C1 segment of cervical spinal cord (tissue), 14 donors: ENCODE results near the gene SYT7.
A peak's percentile ranks its signal among the peaks of the same experiment; 100 is the strongest.

Experiments
- DNase-seq, 14 donors: peaks; one replicate each; lab custom pipeline; 2025; lab: John Stamatoyannopoulos, UW

Gene SYT7

GRCh38 chr11:61554172-61554988, 26.5 kb downstream of the SYT7 start:
- no peak for DNase-seq

GRCh38 chr11:61553373-61554171, 27.3 kb downstream of the SYT7 start:
- peak in 1 of 14 donors; percentile 13 for DNase-seq

- peak in 1 of 14 donors; percentile 73 for DNase-seq
Measured at GRCh38 chr11:61552108-61552635, 28.7 kb downstream of the SYT7 start.

GRCh38 chr11:61551634-61552033, 29.2 kb downstream of the SYT7 start:
- DNase-seq: peak in 5 of 14 donors; percentile 18 to 94 (median 48)

- DNase-seq: no peak
Measured at GRCh38 chr11:61550665-61551227, 30.1 kb downstream of the SYT7 start.

GRCh38 chr11:61549662-61550568, 31.0 kb downstream of the SYT7 start:
- peak in 9 of 14 donors; percentile 12 to 82 (median 43) for DNase-seq

- DNase-seq: peak in 2 of 14 donors; percentile 28 to 75
Measured at GRCh38 chr11:61549177-61549576, 31.7 kb downstream of the SYT7 start.

- DNase-seq: no peak
Measured at GRCh38 chr11:61547246-61547645, 33.6 kb downstream of the SYT7 start.

GRCh38 chr11:61546663-61547062, 34.2 kb downstream of the SYT7 start:
- DNase-seq: no peak

GRCh38 chr11:61545921-61546320, 35.0 kb downstream of the SYT7 start:
- no peak for DNase-seq

- no peak for DNase-seq
Measured at GRCh38 chr11:61545341-61545740, 35.5 kb downstream of the SYT7 start.

- DNase-seq: no peak
Measured at GRCh38 chr11:61544466-61544865, 36.4 kb downstream of the SYT7 start.

- no peak for DNase-seq
Measured at GRCh38 chr11:61543606-61544306, 37.1 kb downstream of the SYT7 start.

GRCh38 chr11:61542705-61543104, 38.2 kb downstream of the SYT7 start:
- DNase-seq: no peak

- DNase-seq: peak in 2 of 14 donors; percentile 26 to 67
Measured at GRCh38 chr11:61542024-61542461, 38.8 kb downstream of the SYT7 start.

GRCh38 chr11:61541598-61541997, 39.3 kb downstream of the SYT7 start:
- DNase-seq: no peak

- no peak for DNase-seq
Measured at GRCh38 chr11:61540528-61540927, 40.3 kb downstream of the SYT7 start.

GRCh38 chr11:61539831-61540357, 41.0 kb downstream of the SYT7 start:
- DNase-seq: no peak

- peak in 2 of 14 donors; percentile 5 to 19 for DNase-seq
Measured at GRCh38 chr11:61539006-61539405, 41.9 kb downstream of the SYT7 start.

- DNase-seq: no peak
Measured at GRCh38 chr11:61538636-61538961, 42.3 kb downstream of the SYT7 start.
